Gastrocnemius medialis (tissue), 4 donors: Measurements from ENCODE around the gene EMD.

ENCODE experiments used
- POLR2A ChIP-seq, 2 donors: fragments of 450-650 bp; IDR thresholded peaks; one replicate each; pipeline ENCODE4 v1.6.1; 2017; ENCODE audit warnings: antibody characterized with exemption in 2 of 2, mild to moderate bottlenecking in 2 of 2, moderate library complexity in 2 of 2
- TF ChIP-seq, protein P1 (sequence below), 5 experiments: fragments of 450-650 bp in 3 of 5; fragments of 200-600 bp in 2 of 5; sonication (generic) in 2 of 5; IDR thresholded peaks in 4 of 5; conservative IDR thresholded peaks in 1 of 5; 1 replicate in 4 of 5; 2 replicates in 1 of 5; pipeline ENCODE4 v1.5.1; 2016 to 2019; ENCODE audit warnings: antibody characterized with exemption in 5 of 5, mild to moderate bottlenecking in 3 of 5, moderate library complexity in 3 of 5

DNA sequence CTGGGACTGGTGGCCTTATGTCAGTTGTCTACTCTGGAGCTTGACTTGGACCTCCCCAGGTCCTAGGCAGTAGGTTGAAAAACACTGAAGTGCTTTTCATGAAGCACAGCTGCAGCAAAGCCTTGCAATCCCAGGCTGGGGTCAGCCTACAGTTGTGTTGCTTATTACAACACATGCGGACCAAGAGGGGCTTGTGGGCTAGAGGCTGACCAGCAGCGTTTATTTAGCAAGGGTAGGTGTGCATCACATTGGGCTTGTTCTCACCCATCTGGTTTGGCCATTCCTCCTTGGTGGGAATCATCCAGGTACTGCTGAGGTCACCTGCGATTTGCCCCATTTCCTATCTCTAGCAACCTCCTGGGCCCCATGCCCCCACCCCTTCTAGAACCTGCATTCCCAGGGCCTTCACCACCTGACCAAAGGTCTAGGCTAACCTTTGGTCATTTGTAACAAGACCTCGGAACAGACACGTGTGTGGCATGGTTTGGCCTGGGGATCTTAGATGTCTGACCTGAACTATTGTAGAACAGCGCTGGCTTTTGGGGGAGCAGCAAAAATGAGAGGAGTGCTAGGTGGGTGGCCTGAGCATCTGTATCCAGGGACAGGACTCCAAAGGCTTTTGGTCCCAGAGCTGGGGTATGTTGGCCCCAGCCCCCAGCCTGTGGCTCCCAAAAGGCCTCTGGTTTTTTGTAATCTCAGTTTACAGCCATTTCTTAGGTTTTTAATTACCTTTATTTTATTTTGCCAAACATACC lies 22.1 kb downstream of the EMD start:
- TF ChIP-seq, protein P1, sequence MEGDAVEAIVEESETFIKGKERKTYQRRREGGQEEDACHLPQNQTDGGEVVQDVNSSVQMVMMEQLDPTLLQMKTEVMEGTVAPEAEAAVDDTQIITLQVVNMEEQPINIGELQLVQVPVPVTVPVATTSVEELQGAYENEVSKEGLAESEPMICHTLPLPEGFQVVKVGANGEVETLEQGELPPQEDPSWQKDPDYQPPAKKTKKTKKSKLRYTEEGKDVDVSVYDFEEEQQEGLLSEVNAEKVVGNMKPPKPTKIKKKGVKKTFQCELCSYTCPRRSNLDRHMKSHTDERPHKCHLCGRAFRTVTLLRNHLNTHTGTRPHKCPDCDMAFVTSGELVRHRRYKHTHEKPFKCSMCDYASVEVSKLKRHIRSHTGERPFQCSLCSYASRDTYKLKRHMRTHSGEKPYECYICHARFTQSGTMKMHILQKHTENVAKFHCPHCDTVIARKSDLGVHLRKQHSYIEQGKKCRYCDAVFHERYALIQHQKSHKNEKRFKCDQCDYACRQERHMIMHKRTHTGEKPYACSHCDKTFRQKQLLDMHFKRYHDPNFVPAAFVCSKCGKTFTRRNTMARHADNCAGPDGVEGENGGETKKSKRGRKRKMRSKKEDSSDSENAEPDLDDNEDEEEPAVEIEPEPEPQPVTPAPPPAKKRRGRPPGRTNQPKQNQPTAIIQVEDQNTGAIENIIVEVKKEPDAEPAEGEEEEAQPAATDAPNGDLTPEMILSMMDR (IDR thresholded peaks at IDR 0.05 in 4 of 5, conservative IDR thresholded peaks at IDR 0.05 in 1 of 5) = no peak
- no peak for TF ChIP-seq POLR2A (IDR thresholded peaks at IDR 0.05)
